NB4 (cell line): ENCODE measurements around the gene IRF2BPL.

Experiments used
- MYC ChIP-seq: IDR thresholded peaks from 2 replicates; pipeline ENCODE4 v1.6.1; 2011; ENCODE audit warnings: low read depth, low read length
- POLR2A ChIP-seq: IDR thresholded peaks from 2 replicates; pipeline ENCODE4 v1.6.1; 2011; ENCODE audit warnings: mild to moderate bottlenecking; ENCODE audit not compliant: insufficient read length; ENCODE audit errors: extremely low read depth
- TF ChIP-seq, protein P1 (sequence below): IDR thresholded peaks from 2 replicates; pipeline ENCODE4 v1.6.1; 2011; ENCODE audit warnings: low read depth, low read length
- TF ChIP-seq, protein P2 (sequence below): IDR thresholded peaks from one replicate; pipeline ENCODE4 v1.5.1; 2012; ENCODE audit warnings: low read depth, low read length

DNA sequence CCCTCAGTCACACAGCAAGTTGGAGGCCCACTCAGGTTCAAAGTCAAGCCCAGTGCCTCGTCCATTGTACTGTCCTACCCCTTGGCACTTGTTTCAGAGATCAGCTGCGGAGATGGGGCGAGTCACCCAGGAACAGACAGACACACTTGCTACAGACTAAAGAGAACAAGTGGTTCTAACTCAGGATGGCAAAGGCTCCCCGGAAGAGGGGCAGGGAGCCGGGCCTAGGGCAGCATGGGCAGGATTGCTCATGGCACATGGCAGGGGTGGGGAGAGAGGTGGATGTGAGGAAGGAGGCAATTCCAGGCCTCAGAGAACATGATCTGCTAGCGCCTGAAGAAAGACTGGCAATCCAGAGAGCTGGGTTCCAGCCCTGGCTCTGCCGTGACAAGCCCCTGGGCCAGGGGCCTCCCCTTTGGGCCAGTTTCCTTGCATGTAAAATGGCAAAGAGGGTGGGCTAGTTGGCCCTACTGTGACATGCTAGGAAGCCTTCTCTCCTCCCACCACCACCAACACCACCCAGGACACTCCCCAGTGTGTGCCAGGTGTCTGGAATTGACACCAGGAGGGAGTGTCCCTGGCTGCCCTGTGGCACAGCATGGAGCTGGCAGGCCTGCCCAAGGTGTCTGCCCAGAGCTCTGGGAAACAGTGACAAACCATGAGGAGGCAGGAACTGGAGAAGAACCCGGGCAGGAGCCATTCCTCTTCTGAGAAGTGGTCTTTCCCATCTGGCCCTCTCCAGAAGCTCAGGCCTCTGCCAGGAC is 24.0 kb upstream of the IRF2BPL start:
- TF ChIP-seq, protein P1, sequence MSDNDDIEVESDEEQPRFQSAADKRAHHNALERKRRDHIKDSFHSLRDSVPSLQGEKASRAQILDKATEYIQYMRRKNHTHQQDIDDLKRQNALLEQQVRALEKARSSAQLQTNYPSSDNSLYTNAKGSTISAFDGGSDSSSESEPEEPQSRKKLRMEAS, result no peak
- TF ChIP-seq, protein P2, sequence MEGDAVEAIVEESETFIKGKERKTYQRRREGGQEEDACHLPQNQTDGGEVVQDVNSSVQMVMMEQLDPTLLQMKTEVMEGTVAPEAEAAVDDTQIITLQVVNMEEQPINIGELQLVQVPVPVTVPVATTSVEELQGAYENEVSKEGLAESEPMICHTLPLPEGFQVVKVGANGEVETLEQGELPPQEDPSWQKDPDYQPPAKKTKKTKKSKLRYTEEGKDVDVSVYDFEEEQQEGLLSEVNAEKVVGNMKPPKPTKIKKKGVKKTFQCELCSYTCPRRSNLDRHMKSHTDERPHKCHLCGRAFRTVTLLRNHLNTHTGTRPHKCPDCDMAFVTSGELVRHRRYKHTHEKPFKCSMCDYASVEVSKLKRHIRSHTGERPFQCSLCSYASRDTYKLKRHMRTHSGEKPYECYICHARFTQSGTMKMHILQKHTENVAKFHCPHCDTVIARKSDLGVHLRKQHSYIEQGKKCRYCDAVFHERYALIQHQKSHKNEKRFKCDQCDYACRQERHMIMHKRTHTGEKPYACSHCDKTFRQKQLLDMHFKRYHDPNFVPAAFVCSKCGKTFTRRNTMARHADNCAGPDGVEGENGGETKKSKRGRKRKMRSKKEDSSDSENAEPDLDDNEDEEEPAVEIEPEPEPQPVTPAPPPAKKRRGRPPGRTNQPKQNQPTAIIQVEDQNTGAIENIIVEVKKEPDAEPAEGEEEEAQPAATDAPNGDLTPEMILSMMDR, result no peak
- no peak for TF ChIP-seq MYC
- no peak for TF ChIP-seq POLR2A
